Neuronal stem cell (in vitro differentiated cells): ENCODE data around the gene PDZD2.

Experiments
- DNase-seq: peaks from one replicate; pipeline ENCODE4 v3.0.0-alpha.2; 2013; ENCODE audit warnings: low spot score
- H2AFZ ChIP-seq: one replicate; pipeline ENCODE4 v1.6.1; 2013; ENCODE audit warnings: mild to moderate bottlenecking, low read length, inconsistent platforms
- H2AK5ac ChIP-seq: 2 replicates; pipeline ENCODE4 v1.6.1; 2013; ENCODE audit warnings: low read depth, mild to moderate bottlenecking, inconsistent platforms, low read length, moderate library complexity, mixed read lengths
- H2BK120ac ChIP-seq: 2 replicates; pipeline ENCODE4 v1.6.1; 2013; ENCODE audit warnings: low read depth, mild to moderate bottlenecking, inconsistent platforms, low read length, moderate library complexity, mixed read lengths
- H2BK12ac ChIP-seq: one replicate; pipeline ENCODE4 v1.6.1; 2013; ENCODE audit warnings: low read length, inconsistent platforms
- H2BK15ac ChIP-seq: 2 replicates; pipeline ENCODE4 v1.6.1; 2013; ENCODE audit warnings: mild to moderate bottlenecking, low read length, inconsistent platforms, mixed read lengths
- H2BK5ac ChIP-seq: one replicate; pipeline ENCODE4 v1.6.1; 2013; ENCODE audit warnings: inconsistent platforms, mild to moderate bottlenecking, low read length, moderate library complexity
- H3K14ac ChIP-seq: one replicate; pipeline ENCODE4 v1.6.1; 2013; ENCODE audit warnings: low read length, inconsistent platforms
- H3K18ac ChIP-seq: 2 replicates; pipeline ENCODE4 v1.6.1; 2013; ENCODE audit warnings: low read length, inconsistent platforms
- H3K23ac ChIP-seq: 2 replicates; pipeline ENCODE4 v1.6.1; 2013; ENCODE audit warnings: low read depth, mild to moderate bottlenecking, mixed read lengths, low read length, inconsistent platforms; ENCODE audit not compliant: poor library complexity
- H3K27ac ChIP-seq: replicated peaks from 3 replicates; pipeline ENCODE4 v1.5.1; 2013; ENCODE audit warnings: low read length, inconsistent platforms
- H3K27me3 ChIP-seq, 3 experiments: 2 replicates each; pipeline ENCODE4 v1.6.1; 2013; ENCODE audit warnings: low read length in 3 of 3, mild to moderate bottlenecking in 2 of 3, inconsistent platforms in 1 of 3, low read depth in 1 of 3, mixed read lengths in 1 of 3, moderate library complexity in 1 of 3; ENCODE audit not compliant: control insufficient read depth in 3 of 3, insufficient read depth in 3 of 3
- H3K36me3 ChIP-seq, 2 donors: replicated peaks in 1 of 2; 2 replicates each; pipeline ENCODE4 v1.6.1; 2013; ENCODE audit warnings: low read length in 2 of 2; ENCODE audit not compliant: control insufficient read depth in 2 of 2, insufficient read depth in 2 of 2
- H3K4ac ChIP-seq: 2 replicates; pipeline ENCODE4 v1.6.1; 2013; ENCODE audit warnings: inconsistent platforms, mild to moderate bottlenecking, low read length, moderate library complexity
- H3K4me1 ChIP-seq, 2 donors: 1 replicate in 1 of 2; 2 replicates in 1 of 2; pipeline ENCODE4 v1.6.1; 2013; ENCODE audit warnings: low read length in 2 of 2, low read depth in 1 of 2; ENCODE audit not compliant: control insufficient read depth in 2 of 2, insufficient read depth in 1 of 2
- H3K4me2 ChIP-seq: one replicate; pipeline ENCODE4 v1.6.1; 2013; ENCODE audit warnings: mild to moderate bottlenecking, low read length, inconsistent platforms; ENCODE audit not compliant: insufficient read depth, poor library complexity, severe bottlenecking
- H3K4me3 ChIP-seq, 2 donors: 2 replicates each; pipeline ENCODE4 v1.5.1; 2013; ENCODE audit warnings: low read length in 2 of 2, mild to moderate bottlenecking in 2 of 2, inconsistent platforms in 1 of 2, moderate library complexity in 1 of 2
- H3K79me1 ChIP-seq: one replicate; pipeline ENCODE4 v1.6.1; 2013; ENCODE audit warnings: low read depth, mild to moderate bottlenecking, inconsistent platforms, low read length, moderate library complexity
- H3K9ac ChIP-seq: one replicate; pipeline ENCODE4 v1.6.1; 2013; ENCODE audit warnings: mild to moderate bottlenecking, low read depth, low read length, inconsistent platforms; ENCODE audit not compliant: poor library complexity
- H3K9me3 ChIP-seq, 2 donors: replicated peaks in 1 of 2; 2 replicates each; pipeline versions ENCODE3 to v1.6.1; 2013; ENCODE audit warnings: low read length in 2 of 2, mild to moderate bottlenecking in 2 of 2, inconsistent platforms in 1 of 2, low read depth in 1 of 2, mixed read lengths in 1 of 2, moderate library complexity in 1 of 2; ENCODE audit not compliant: control insufficient read depth in 2 of 2, insufficient read depth in 1 of 2
- H4K8ac ChIP-seq: one replicate; pipeline ENCODE4 v1.6.1; 2013; ENCODE audit warnings: low read depth, mild to moderate bottlenecking, inconsistent platforms, low read length, moderate library complexity
- H4K91ac ChIP-seq: one replicate; pipeline ENCODE4 v1.6.1; 2013; ENCODE audit warnings: low read length, low read depth, mild to moderate bottlenecking, inconsistent platforms; ENCODE audit not compliant: poor library complexity
- WGBS, 2 donors: extraction: QIAGEN DNeasy Blood & Tissue Kit; methylation state at CpG; one replicate each; pipeline ENCODE4 v1.1.7; 2013; ENCODE audit warnings: missing lambda C conversion rate in 2 of 2, mixed read lengths in 1 of 2; ENCODE audit not compliant: insufficient read length in 2 of 2, insufficient replicate concordance in 1 of 2; ENCODE audit errors: extremely low coverage in 2 of 2; 5-methylcytosine and 5-hydroxymethylcytosine counted together

The PDZD2 gene

GRCh38 chr5:31894141-31894540 lies 255.2 kb downstream of the PDZD2 start:
- Histone ChIP-seq H2BK12ac (no peak overlapping the region), H3K4me1 (peaks cover 8 to 13% of the 10 kb centered on the region in 2 donors), H3K9ac (no peak overlapping the region), H3K14ac (no peak overlapping the region), H3K79me1 (no peaks in the 10 kb centered on the region), H4K91ac (no peak overlapping the region), H3K23ac (no peak overlapping the region), H3K36me3 (no peaks in the 10 kb centered on the region), H2BK5ac (no peak overlapping the region), H3K18ac (no peak overlapping the region), H3K27ac (no peak overlapping the region), H2AK5ac (no peak overlapping the region), H2AFZ (no peak overlapping the region), H2BK15ac (no peak overlapping the region), H4K8ac (no peak overlapping the region), H3K4ac (no peak overlapping the region), H3K9me3 (no peaks in the 10 kb centered on the region), H2BK120ac (no peak overlapping the region), H3K4me3 (no peak overlapping the region), H3K4me2 (no peak overlapping the region), H3K27me3 (no peaks in the 10 kb centered on the region)
- no peak for DNase-seq
- WGBS, 2 donors, result no CpG with 5 or more reads among the region's 6 CpGs

DNA sequence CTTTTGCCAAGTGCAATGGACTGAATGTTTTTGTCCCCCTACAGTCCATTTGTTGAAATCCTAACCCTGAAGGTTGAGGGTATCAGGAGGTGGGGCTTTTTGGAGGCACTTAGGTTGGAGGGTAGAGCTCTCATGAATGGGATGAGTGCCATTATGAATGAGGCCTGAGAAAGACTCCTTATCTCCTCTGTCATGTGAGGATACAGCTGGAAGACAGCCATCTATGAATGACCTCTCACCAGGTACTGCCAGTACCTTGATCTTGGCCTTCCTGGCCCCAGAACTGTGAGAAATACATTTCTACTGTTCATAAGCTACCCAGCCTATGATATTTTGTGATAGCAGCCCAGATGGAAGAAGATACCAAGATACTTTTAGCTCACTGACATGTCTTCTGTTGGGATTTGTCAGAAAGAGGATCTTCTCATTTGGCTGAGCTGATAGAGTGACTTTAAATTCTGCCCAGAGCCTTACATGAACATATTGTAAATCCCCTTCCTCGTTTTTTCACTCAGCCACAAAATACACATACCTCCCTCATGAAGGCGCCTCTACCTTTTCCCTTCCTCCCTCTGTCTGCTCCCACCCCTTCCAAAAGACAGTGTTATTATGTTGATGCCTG lies 256.4 kb downstream of the PDZD2 start:
- Histone ChIP-seq H3K4me3 (no peak overlapping the region), H2BK120ac (no peak overlapping the region), H3K27me3 (no peaks in the 10 kb centered on the region), H4K91ac (no peak overlapping the region), H3K9ac (no peak overlapping the region), H2BK5ac (no peak overlapping the region), H2BK12ac (no peak overlapping the region), H3K4me2 (no peak overlapping the region), H3K4ac (no peak overlapping the region), H2BK15ac (no peak overlapping the region), H2AK5ac (no peak overlapping the region), H3K27ac (no peak overlapping the region), H3K14ac (no peak overlapping the region), H3K4me1 (peaks cover 3 to 9% of the 10 kb centered on the region in 2 donors), H3K79me1 (no peaks in the 10 kb centered on the region), H3K23ac (no peak overlapping the region), H3K36me3 (no peaks in the 10 kb centered on the region), H3K18ac (no peak overlapping the region), H2AFZ (no peak overlapping the region), H4K8ac (no peak overlapping the region), H3K9me3 (no peaks in the 10 kb centered on the region)
- no CpG with 5 or more reads among the region's 2 CpGs for WGBS, 2 donors
- no peak for DNase-seq

DNA sequence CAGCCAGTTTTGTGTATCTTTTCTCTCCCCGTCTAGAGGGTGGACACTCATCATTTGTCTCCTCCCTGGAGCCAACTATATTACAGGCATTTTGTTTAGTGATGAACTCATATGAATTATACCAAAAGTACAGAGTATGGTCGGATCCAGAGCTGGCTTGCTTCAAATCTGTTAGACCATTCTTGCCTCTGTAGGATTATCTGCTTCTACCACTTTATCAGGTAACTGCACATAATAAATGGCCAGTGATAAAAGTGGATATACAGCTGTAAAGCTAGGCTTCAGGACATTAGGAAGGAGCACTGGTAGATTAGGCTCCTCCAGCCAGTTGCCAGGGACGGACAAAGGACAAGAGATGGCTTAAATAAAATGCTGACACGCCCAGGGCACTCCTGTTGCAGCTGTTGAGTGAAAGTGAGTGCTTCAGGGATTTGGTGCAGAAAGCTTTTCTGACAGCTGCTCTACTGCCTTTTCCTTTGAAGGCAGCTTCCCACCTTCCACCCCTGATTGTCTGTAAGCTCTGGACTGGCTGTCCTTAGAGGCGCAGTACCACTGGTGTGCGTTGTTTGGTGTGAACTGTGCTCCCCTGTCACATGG lies 259.2 kb downstream of the PDZD2 start:
- H3K9ac ChIP-seq, result no peak overlapping the region
- no peak overlapping the region for H3K14ac ChIP-seq
- no peak overlapping the region for H2BK120ac ChIP-seq
- peaks cover 3 to 5% of the 10 kb centered on the region in 2 donors for H3K4me1 ChIP-seq
- no peak overlapping the region for H3K27ac ChIP-seq
- no peak overlapping the region for H2AK5ac ChIP-seq
- DNase-seq, result no peak
- no peaks in the 10 kb centered on the region for H3K27me3 ChIP-seq
- no peak overlapping the region for H3K4ac ChIP-seq
- no peaks in the 10 kb centered on the region for H3K79me1 ChIP-seq
- H4K8ac ChIP-seq, result no peak overlapping the region
- no peak overlapping the region for H3K4me2 ChIP-seq
- no peaks in the 10 kb centered on the region for H3K36me3 ChIP-seq
- H3K9me3 ChIP-seq, result peaks cover 0 to 4% of the 10 kb centered on the region in 2 donors
- H4K91ac ChIP-seq, result no peak overlapping the region
- H3K4me3 ChIP-seq, result no peak overlapping the region
- H3K23ac ChIP-seq, result no peak overlapping the region
- H2BK12ac ChIP-seq, result peak overlapping the region; percentile 31
- peak overlapping the region; percentile 88 for H2BK15ac ChIP-seq
- no CpG with 5 or more reads among the region's 6 CpGs for WGBS, 2 donors
- H2AFZ ChIP-seq, result no peak overlapping the region
- no peak overlapping the region for H2BK5ac ChIP-seq
- H3K18ac ChIP-seq, result peak overlapping the region; percentile 67

DNA sequence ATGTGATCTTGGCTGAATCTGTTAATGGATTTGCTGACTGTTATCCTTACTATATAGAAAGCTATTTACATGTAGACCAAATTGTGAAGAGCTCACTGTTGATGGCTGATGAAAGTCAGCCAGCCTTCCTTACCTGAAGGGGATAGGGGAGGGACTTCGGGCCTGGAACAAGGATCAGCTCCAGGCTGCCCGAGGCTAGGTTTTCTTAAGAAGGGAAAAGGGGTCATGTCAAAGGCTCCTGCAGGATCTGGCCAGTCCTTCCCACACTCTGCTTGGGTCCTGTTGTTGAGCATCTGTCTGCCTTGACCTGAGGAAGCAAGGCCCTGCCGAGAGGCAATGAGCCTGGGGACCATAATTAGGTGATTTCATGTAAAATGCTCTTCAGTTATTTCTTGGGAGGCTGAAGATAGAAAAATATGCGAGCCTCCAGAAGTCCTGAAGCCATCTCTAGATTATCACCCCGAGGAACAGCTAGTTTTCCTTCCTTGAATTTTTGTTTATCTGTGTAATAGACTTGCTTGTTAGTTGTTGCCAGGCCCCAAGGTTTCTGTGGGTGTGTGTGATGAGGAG lies 261.4 kb downstream of the PDZD2 start:
- Histone ChIP-seq H3K4ac (no peak overlapping the region), H4K8ac (no peak overlapping the region), H2BK120ac (no peak overlapping the region), H3K14ac (no peak overlapping the region), H4K91ac (no peak overlapping the region), H2AFZ (no peak overlapping the region), H2BK5ac (no peak overlapping the region), H3K36me3 (no peaks in the 10 kb centered on the region), H3K27me3 (no peaks in the 10 kb centered on the region), H3K27ac (no peak overlapping the region), H3K4me3 (no peak overlapping the region), H2BK15ac (no peak overlapping the region), H3K4me2 (no peak overlapping the region), H3K23ac (no peak overlapping the region), H3K79me1 (no peaks in the 10 kb centered on the region), H3K9ac (no peak overlapping the region), H2AK5ac (no peak overlapping the region), H3K4me1 (peaks cover 0 to 3% of the 10 kb centered on the region in 2 donors), H3K18ac (no peak overlapping the region), H2BK12ac (no peak overlapping the region), H3K9me3 (peaks cover 0 to 4% of the 10 kb centered on the region in 2 donors)
- no peak for DNase-seq
- WGBS, 2 donors, result no CpG with 5 or more reads among the region's 5 CpGs
